ENCODE data around the gene NOX4.

Gene NOX4

DNA sequence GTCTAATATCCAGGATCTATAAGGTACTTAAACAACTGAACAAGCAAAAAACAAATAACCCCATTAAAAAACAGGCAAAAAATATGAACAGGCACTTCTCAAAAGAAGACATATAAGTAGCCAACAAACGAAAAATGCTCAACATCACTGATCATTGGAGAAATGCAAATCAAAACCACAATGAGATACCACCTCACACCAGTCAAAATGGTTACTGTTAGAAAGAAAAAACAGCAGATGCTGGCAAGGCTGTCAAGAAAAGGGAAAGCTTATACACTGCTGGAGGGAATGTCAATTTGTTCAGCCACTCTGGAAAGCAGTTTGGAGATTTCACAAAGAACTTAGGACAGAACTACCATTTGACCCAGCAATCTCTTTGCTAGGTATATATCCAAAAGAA, 30.6 kb upstream of the NOX4 start:
- Histone ChIP-seq H2AFZ (ENCODE audit: low read length) (no peak overlapping the region), H3K9ac (ENCODE audit: low read length) (no peak overlapping the region), H3K4me3 (ENCODE audit: low read depth, low read length, poor library complexity, severe bottlenecking) (no peak overlapping the region), H3K27me3 (ENCODE audit: insufficient read depth, low read length) (no peaks in the 10 kb centered on the region), H3K4me2 (ENCODE audit: low read length) (no peak overlapping the region), H4K20me1 (ENCODE audit: insufficient read depth, low read length) (no peaks in the 10 kb centered on the region), H3K9me3 (ENCODE audit: low read length) (no peaks in the 10 kb centered on the region), H3K27ac (ENCODE audit: low read depth, low read length, poor library complexity, severe bottlenecking) (no peak overlapping the region), H3K79me2 (ENCODE audit: insufficient read depth, low read length) (no peaks in the 10 kb centered on the region), H3K4me1 (ENCODE audit: insufficient read depth, low read length, severe bottlenecking) (no peaks in the 10 kb centered on the region), H3F3A (ENCODE audit: insufficient read depth, low read length) (no peaks in the 10 kb centered on the region), H3K9me2 (ENCODE audit: low read depth, low read length) (no peaks in the 10 kb centered on the region), H3K36me3 (ENCODE audit: insufficient read depth, low read length) (no peaks in the 10 kb centered on the region)
- TF ChIP-seq, protein P1, sequence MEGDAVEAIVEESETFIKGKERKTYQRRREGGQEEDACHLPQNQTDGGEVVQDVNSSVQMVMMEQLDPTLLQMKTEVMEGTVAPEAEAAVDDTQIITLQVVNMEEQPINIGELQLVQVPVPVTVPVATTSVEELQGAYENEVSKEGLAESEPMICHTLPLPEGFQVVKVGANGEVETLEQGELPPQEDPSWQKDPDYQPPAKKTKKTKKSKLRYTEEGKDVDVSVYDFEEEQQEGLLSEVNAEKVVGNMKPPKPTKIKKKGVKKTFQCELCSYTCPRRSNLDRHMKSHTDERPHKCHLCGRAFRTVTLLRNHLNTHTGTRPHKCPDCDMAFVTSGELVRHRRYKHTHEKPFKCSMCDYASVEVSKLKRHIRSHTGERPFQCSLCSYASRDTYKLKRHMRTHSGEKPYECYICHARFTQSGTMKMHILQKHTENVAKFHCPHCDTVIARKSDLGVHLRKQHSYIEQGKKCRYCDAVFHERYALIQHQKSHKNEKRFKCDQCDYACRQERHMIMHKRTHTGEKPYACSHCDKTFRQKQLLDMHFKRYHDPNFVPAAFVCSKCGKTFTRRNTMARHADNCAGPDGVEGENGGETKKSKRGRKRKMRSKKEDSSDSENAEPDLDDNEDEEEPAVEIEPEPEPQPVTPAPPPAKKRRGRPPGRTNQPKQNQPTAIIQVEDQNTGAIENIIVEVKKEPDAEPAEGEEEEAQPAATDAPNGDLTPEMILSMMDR (IDR thresholded peaks at IDR 0.05; ENCODE audit: low read length) = no peak
- TF ChIP-seq EZH2 (IDR thresholded peaks at IDR 0.05; ENCODE audit: borderline replicate concordance, low read length) = no peak

GRCh38 chr11:89521294-89521693, 30.1 kb upstream of the NOX4 start:
- Histone ChIP-seq H3K9me3 (ENCODE audit: low read length) (no peaks in the 10 kb centered on the region), H3K27ac (ENCODE audit: low read depth, low read length, poor library complexity, severe bottlenecking) (no peak overlapping the region), H3K9ac (ENCODE audit: low read length) (no peak overlapping the region), H3K79me2 (ENCODE audit: insufficient read depth, low read length) (no peaks in the 10 kb centered on the region), H3K36me3 (ENCODE audit: insufficient read depth, low read length) (no peaks in the 10 kb centered on the region), H2AFZ (ENCODE audit: low read length) (no peak overlapping the region), H4K20me1 (ENCODE audit: insufficient read depth, low read length) (no peaks in the 10 kb centered on the region), H3K27me3 (ENCODE audit: insufficient read depth, low read length) (no peaks in the 10 kb centered on the region), H3K4me1 (ENCODE audit: insufficient read depth, low read length, severe bottlenecking) (no peaks in the 10 kb centered on the region), H3K4me2 (ENCODE audit: low read length) (no peak overlapping the region), H3F3A (ENCODE audit: insufficient read depth, low read length) (no peaks in the 10 kb centered on the region), H3K4me3 (ENCODE audit: low read depth, low read length, poor library complexity, severe bottlenecking) (no peak overlapping the region), H3K9me2 (ENCODE audit: low read depth, low read length) (no peaks in the 10 kb centered on the region)
- TF ChIP-seq EZH2 (IDR thresholded peaks at IDR 0.05; ENCODE audit: borderline replicate concordance, low read length) = no peak
- TF ChIP-seq, protein P1 (IDR thresholded peaks at IDR 0.05; ENCODE audit: low read length) = no peak

DNA sequence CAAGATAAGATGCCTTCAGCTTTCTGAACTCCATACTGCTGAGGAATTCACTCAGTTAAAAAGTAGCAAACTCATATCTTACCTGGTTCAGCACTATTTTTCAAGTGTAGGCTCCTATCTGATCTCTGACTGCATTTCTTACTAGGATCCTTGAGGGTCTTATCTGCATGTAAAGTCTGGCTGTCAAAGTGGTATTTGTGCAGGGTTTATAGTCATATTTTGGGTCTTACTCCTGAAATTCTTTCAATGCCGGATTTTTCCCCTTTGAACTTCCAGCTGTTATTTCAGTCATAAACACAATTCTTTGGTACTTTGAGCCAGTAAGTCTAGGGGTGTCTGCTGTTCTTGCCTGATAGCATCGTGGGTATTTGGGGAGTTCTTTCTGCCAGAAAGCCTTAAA, 25.3 kb upstream of the NOX4 start:
- no peak overlapping the region for H3K4me2 ChIP-seq (ENCODE audit: low read length)
- no peaks in the 10 kb centered on the region for H3K79me2 ChIP-seq (ENCODE audit: insufficient read depth, low read length)
- no peaks in the 10 kb centered on the region for H3F3A ChIP-seq (ENCODE audit: insufficient read depth, low read length)
- H3K4me3 ChIP-seq (ENCODE audit: low read depth, low read length, poor library complexity, severe bottlenecking) = no peak overlapping the region
- no peaks in the 10 kb centered on the region for H3K36me3 ChIP-seq (ENCODE audit: insufficient read depth, low read length)
- H3K9me3 ChIP-seq (ENCODE audit: low read length) = no peaks in the 10 kb centered on the region
- H3K27ac ChIP-seq (ENCODE audit: low read depth, low read length, poor library complexity, severe bottlenecking) = no peak overlapping the region
- no peaks in the 10 kb centered on the region for H3K27me3 ChIP-seq (ENCODE audit: insufficient read depth, low read length)
- H3K9me2 ChIP-seq (ENCODE audit: low read depth, low read length) = no peaks in the 10 kb centered on the region
- no peak for TF ChIP-seq EZH2 (IDR thresholded peaks at IDR 0.05; ENCODE audit: borderline replicate concordance, low read length)
- TF ChIP-seq, protein P1 (IDR thresholded peaks at IDR 0.05; ENCODE audit: low read length) = no peak
- H3K4me1 ChIP-seq (ENCODE audit: insufficient read depth, low read length, severe bottlenecking) = no peaks in the 10 kb centered on the region
- H3K9ac ChIP-seq (ENCODE audit: low read length) = no peak overlapping the region
- H4K20me1 ChIP-seq (ENCODE audit: insufficient read depth, low read length) = no peaks in the 10 kb centered on the region
- H2AFZ ChIP-seq (ENCODE audit: low read length) = no peak overlapping the region

All from OCI-LY1 (cell line).